Loucy (cell line): ENCODE data around the gene NFATC1.

Experiments
- H2AFZ ChIP-seq: fragments of 200-600 bp; sonication (generic); 2 replicates; pipeline ENCODE4 v1.6.0; 2016; ENCODE audit warnings: antibody characterized with exemption, mild to moderate bottlenecking, low read length, moderate library complexity
- H3F3A ChIP-seq: fragments of 200-600 bp; 2 replicates; pipeline ENCODE4 v1.6.0; 2016; ENCODE audit warnings: antibody characterized with exemption, low read depth, mild to moderate bottlenecking
- H3K27me3 ChIP-seq: fragments of 200-600 bp; sonication (generic); 2 replicates; pipeline ENCODE4 v1.6.1; 2014; ENCODE audit warnings: low read length, mild to moderate bottlenecking; ENCODE audit not compliant: insufficient read depth, poor library complexity, severe bottlenecking
- H3K36me3 ChIP-seq: fragments of 200-600 bp; sonication (generic); 2 replicates; pipeline ENCODE4 v1.6.1; 2016; ENCODE audit warnings: low read length; ENCODE audit not compliant: insufficient read depth
- H3K4me1 ChIP-seq: fragments of 200-600 bp; sonication (generic); 2 replicates; pipeline ENCODE4 v1.5.1; 2014; ENCODE audit warnings: low read length, mild to moderate bottlenecking; ENCODE audit not compliant: insufficient read depth, poor library complexity, severe bottlenecking
- H3K4me2 ChIP-seq: fragments of 200-600 bp; sonication (generic); 2 replicates; pipeline ENCODE4 v1.6.0; 2014; ENCODE audit warnings: antibody characterized with exemption, low read length, low read depth, mild to moderate bottlenecking; ENCODE audit not compliant: poor library complexity, severe bottlenecking
- H3K4me3 ChIP-seq: fragments of 200-600 bp; sonication (generic); 2 replicates; pipeline ENCODE4 v1.5.1; 2014; ENCODE audit warnings: low read length, mild to moderate bottlenecking, mixed read lengths; ENCODE audit not compliant: poor library complexity, severe bottlenecking
- H3K79me2 ChIP-seq: fragments of 200-600 bp; sonication (generic); 2 replicates; pipeline ENCODE4 v1.6.1; 2014; ENCODE audit warnings: low read length; ENCODE audit not compliant: insufficient read depth
- H3K9ac ChIP-seq: fragments of 200-600 bp; sonication (generic); 2 replicates; pipeline ENCODE4 v1.6.0; 2014; ENCODE audit warnings: mild to moderate bottlenecking, low read depth, low read length, moderate library complexity; ENCODE audit not compliant: poor library complexity, severe bottlenecking
- H3K9me2 ChIP-seq: fragments of 200-600 bp; sonication (generic); replicated peaks from 2 replicates; pipeline ENCODE4 v1.6.1; 2016; ENCODE audit warnings: low read depth, low read length, mixed read lengths
- H3K9me3 ChIP-seq: fragments of 200-600 bp; sonication (generic); 2 replicates; pipeline ENCODE4 v1.6.1; 2014; ENCODE audit warnings: mild to moderate bottlenecking, antibody characterized with exemption, low read length, low read depth; ENCODE audit not compliant: insufficient read depth
- H4K20me1 ChIP-seq: fragments of 200-600 bp; sonication (generic); 2 replicates; pipeline ENCODE4 v1.6.0; 2014; ENCODE audit warnings: antibody characterized with exemption, low read length, mild to moderate bottlenecking; ENCODE audit not compliant: insufficient read depth, poor library complexity, severe bottlenecking
- CTCF ChIP-seq: fragments of 200-600 bp; sonication (generic); conservative IDR thresholded peaks from 2 replicates; pipeline ENCODE4 v1.5.1; 2014; ENCODE audit warnings: mild to moderate bottlenecking, antibody characterized with exemption, low read length
- EZH2phosphoT487 ChIP-seq: fragments of 200-600 bp; IDR thresholded peaks from 2 replicates; pipeline ENCODE4 v1.6.1; 2018; ENCODE audit warnings: antibody characterized with exemption, mild to moderate bottlenecking, moderate library complexity, borderline replicate concordance

Gene NFATC1

DNA sequence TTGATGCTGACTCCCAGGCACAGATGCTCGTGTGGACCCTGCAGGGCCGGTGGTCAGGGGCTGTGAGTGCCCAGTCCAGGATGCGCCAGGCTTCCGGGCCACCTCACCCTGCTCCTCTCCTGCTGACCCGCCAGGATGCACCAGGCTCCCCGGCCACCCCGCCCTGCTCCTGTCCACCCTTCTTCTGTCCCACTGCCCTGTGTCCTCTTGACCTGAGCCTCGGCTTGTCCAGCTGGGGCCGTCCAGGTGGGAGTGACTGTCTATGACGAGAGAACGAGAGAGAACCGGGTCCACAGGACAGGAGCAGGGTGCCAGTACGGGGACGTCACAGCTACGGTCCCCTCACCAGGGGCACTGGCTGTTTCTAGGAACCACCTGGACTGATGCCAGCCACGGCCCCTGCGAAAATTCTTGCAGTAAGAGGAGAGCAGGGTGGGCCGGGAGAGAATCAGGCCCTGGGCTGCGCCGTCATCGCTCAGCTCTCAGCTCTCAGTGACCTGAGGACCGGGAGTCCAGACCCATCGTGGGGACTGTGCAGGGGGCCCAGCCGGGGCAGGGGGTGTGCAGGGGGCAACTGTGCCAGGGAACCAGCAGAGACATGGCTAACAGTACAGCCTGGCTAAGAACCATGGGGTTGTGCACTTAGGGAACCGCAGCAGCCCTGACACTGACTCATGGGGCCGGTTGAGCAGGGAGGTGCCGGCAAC is 12.9 kb upstream of the NFATC1 start:
- H3K9me2 ChIP-seq, result no peaks in the 10 kb centered on the region
- no peak overlapping the region for H3K9ac ChIP-seq
- no peak for TF ChIP-seq CTCF
- no peak for TF ChIP-seq EZH2phosphoT487
- no peaks in the 10 kb centered on the region for H3F3A ChIP-seq
- H2AFZ ChIP-seq, result no peak overlapping the region
- no peaks in the 10 kb centered on the region for H3K27me3 ChIP-seq
- peaks cover 5% of the 10 kb centered on the region; the same call in 1 of the 2 replicates for H3K36me3 ChIP-seq
- H3K9me3 ChIP-seq, result no peaks in the 10 kb centered on the region
- no peaks in the 10 kb centered on the region for H4K20me1 ChIP-seq
- H3K4me1 ChIP-seq, result peaks cover 4% of the 10 kb centered on the region
- no peak overlapping the region for H3K4me2 ChIP-seq
- no peaks in the 10 kb centered on the region for H3K79me2 ChIP-seq
- H3K4me3 ChIP-seq, result no peak overlapping the region

- H3K9me2 ChIP-seq, result no peaks in the 10 kb centered on the region
- H3K79me2 ChIP-seq, result no peaks in the 10 kb centered on the region
- no peak overlapping the region for H2AFZ ChIP-seq
- H3K4me2 ChIP-seq, result no peak overlapping the region
- no peaks in the 10 kb centered on the region for H3K36me3 ChIP-seq
- H3K4me1 ChIP-seq, result no peaks in the 10 kb centered on the region
- H3K9me3 ChIP-seq, result no peaks in the 10 kb centered on the region
- no peak overlapping the region for H3K9ac ChIP-seq
- no peak for TF ChIP-seq EZH2phosphoT487
- TF ChIP-seq CTCF, result no peak
- no peaks in the 10 kb centered on the region for H3F3A ChIP-seq
- no peaks in the 10 kb centered on the region for H4K20me1 ChIP-seq
- no peaks in the 10 kb centered on the region for H3K27me3 ChIP-seq
- no peak overlapping the region for H3K4me3 ChIP-seq
These were observed 12.2 kb upstream of the NFATC1 start for GRCh38 chr18:79383388-79384056.

DNA sequence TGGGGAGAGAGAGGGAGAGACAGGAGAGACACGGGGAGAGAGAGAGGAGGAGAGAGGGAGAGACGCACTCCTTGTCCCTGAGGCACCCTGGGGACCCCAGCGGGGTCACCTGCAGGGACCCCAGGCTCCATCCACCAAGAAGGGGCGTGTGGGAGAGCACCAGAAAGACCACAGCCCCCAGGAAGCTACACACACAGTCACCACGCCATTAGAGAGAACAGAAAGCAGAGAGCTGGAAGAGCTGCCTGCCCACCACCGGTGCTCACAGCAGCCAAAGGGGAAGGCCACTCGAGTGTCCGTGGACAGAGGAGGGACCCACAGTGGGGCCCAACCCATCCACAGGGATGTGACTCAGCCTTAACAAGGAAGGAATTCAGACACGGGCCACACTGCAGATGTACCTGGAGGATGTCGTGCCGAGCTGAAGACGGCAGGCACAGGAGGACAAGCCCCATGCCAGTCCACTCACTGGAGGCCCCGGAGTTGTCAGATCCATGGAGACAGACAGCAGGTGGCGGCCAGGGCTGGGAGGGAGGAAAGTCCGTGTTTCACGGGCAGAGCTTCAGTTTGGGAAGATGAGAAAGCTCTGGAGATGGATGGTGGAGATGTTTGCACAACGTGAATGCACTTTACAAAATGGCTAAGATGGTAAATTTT is 11.5 kb upstream of the NFATC1 start:
- Histone ChIP-seq H3K4me2 (no peak overlapping the region), H3K4me3 (no peak overlapping the region), H4K20me1 (no peaks in the 10 kb centered on the region), H3F3A (no peaks in the 10 kb centered on the region), H3K9me2 (no peaks in the 10 kb centered on the region), H3K9ac (no peak overlapping the region), H3K36me3 (no peaks in the 10 kb centered on the region), H3K4me1 (no peaks in the 10 kb centered on the region), H3K27me3 (no peaks in the 10 kb centered on the region), H2AFZ (no peak overlapping the region), H3K9me3 (no peaks in the 10 kb centered on the region), H3K79me2 (no peaks in the 10 kb centered on the region)
- TF ChIP-seq CTCF, result no peak
- no peak for TF ChIP-seq EZH2phosphoT487
